K562 (cell line): Measurements from ENCODE around the gene ADI1.

Experiments
- HDAC6 ChIP-seq: IDR thresholded peaks from 2 replicates; pipeline ENCODE4 v1.6.1; 2012; ENCODE audit warnings: low read depth, mild to moderate bottlenecking, control low read depth, inconsistent platforms, low read length, moderate library complexity
- MYBL2 ChIP-seq, 2 experiments: fragments of 450-650 bp in 1 of 2; sonication (generic) in 1 of 2; formaldehyde crosslinking in 1 of 2; IDR thresholded peaks; 2 replicates each; pipeline versions ENCODE4 v1.6.1 to v1.8.1; 2017 to 2022; ENCODE audit warnings: borderline replicate concordance in 1 of 2, inconsistent platforms in 1 of 2, low read depth in 1 of 2, mild to moderate bottlenecking in 1 of 2, missing genetic modification reagents in 1 of 2, moderate library complexity in 1 of 2
- POLR2A ChIP-seq: fragments of 450-650 bp; conservative IDR thresholded peaks from 2 replicates; pipeline ENCODE4 v1.6.1; 2016
- TAF1 ChIP-seq: IDR thresholded peaks from 2 replicates; pipeline ENCODE4 v1.6.1; 2011; ENCODE audit warnings: mild to moderate bottlenecking, low read length, moderate library complexity; ENCODE audit not compliant: insufficient read depth, control insufficient read depth, severe bottlenecking; ENCODE audit errors: extremely low read depth

DNA sequence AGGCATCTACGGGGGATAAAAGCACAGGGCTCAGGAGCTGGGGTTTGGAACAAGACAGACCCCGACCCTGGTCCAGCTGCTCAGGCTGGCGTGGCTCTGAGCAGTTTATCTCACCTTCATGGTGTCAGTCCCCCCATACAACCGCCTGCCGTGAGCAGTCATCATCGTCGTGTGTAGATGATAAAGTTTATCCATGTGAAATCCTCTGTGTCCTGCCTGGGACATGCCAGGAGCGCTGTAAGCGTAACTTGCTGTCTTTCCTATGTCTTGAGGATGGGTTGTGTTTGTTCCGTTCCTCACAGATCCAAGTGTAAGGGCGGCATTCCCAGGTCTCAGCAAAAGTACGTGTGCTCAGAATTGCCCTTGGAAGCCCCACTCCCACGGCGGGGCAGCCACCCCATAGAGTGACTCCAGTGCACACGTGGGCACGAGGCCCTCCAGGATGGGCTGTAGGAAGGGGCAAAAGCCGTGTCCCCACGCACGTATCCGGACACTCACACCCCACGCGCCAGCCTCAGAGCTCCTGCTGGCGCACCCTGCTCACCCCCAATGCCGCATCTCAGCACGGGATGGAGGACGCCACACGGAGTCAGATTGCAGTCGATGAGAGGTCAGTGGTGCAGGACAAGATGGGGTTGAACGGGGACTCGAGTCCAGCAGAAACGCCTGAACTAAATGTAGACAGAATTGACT, 50.9 kb downstream of the ADI1 start:
- no peak for TF ChIP-seq TAF1
- no peak for TF ChIP-seq HDAC6
- no peak for TF ChIP-seq MYBL2 (IDR thresholded peaks at IDR 0.05; ENCODE audit: low read depth)
- TF ChIP-seq MYBL2 (CRISPR knock-in tag; IDR thresholded peaks at IDR 0.05; ENCODE audit: borderline replicate concordance): no peak
- TF ChIP-seq POLR2A: no peak
